Measurements from ENCODE around the gene NEK4.

DNA sequence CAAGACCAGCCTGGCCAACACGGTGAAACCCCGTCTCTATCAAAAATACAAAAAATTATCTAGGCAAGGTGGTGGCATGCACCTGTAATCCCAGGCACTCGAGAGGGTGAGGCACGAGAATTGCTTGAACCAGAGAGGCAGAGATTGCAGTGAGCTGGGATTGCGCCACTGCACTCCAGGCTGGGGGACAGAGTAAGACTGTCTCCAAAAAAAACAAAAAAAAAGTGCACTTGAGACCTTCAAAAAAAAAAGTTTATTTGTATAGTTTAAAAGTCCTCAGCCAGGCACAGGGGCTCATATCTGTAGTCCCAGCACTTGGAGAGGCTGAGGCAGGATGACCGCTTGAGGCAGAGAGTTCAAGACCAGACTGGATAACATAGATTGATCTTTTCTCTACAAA is 87.1 kb downstream of the NEK4 start:
- TF ChIP-seq CTCF (conservative IDR thresholded peaks at IDR 0.05; ENCODE audit: low read depth, low read length) (no peak), EZH2 (IDR thresholded peaks at IDR 0.05; ENCODE audit: borderline replicate concordance, low read depth, low read length, poor library complexity, severe bottlenecking) (no peak)
